Endodermal cell (in vitro differentiated cells): ENCODE data around the gene TNFRSF4. TPM values are rescaled to one million over a fixed set of nuclear protein-coding genes. Genes with fewer than 3 reads are reported as not detected.

Experiments
- DNase-seq: peaks from one replicate; pipeline ENCODE4 v3.0.0-alpha.2; 2017
- H3K27ac ChIP-seq: 2 replicates; pipeline ENCODE4 v1.5.1; 2013; ENCODE audit warnings: mild to moderate bottlenecking, low read depth, low read length, moderate library complexity
- H3K27me3 ChIP-seq: 2 replicates; pipeline ENCODE4 v1.6.1; 2013; ENCODE audit warnings: mild to moderate bottlenecking, low read length, moderate library complexity; ENCODE audit not compliant: insufficient read depth, control insufficient read depth, poor library complexity, severe bottlenecking
- H3K36me3 ChIP-seq: 2 replicates; pipeline ENCODE4 v1.7.0; 2013; ENCODE audit warnings: mild to moderate bottlenecking, low read length, moderate library complexity; ENCODE audit not compliant: control insufficient read depth, insufficient read depth
- H3K4me1 ChIP-seq: one replicate; pipeline ENCODE4 v1.7.0; 2013; ENCODE audit warnings: low read length; ENCODE audit not compliant: control insufficient read depth, insufficient read depth
- H3K4me3 ChIP-seq: 2 replicates; pipeline ENCODE4 v1.5.1; 2013; ENCODE audit warnings: mild to moderate bottlenecking, low read length, moderate library complexity
- H3K9ac ChIP-seq: 2 replicates; pipeline ENCODE4 v1.6.1; 2013; ENCODE audit warnings: mild to moderate bottlenecking, low read length, moderate library complexity; ENCODE audit not compliant: poor library complexity, severe bottlenecking; ENCODE audit errors: extremely low read depth
- H3K9me3 ChIP-seq: 2 replicates; pipeline ENCODE4 v1.6.1; 2013; ENCODE audit warnings: mild to moderate bottlenecking, low read length, moderate library complexity; ENCODE audit not compliant: control insufficient read depth
- H3K27ac Mint-ChIP-seq: 2 replicates; pipeline ENCODE4 v1.8.0; 2020; ENCODE audit warnings: mixed read lengths
- H3K27me3 Mint-ChIP-seq: 2 replicates; pipeline ENCODE4 v1.8.0; 2021; ENCODE audit warnings: mild to moderate bottlenecking, mixed read lengths; ENCODE audit not compliant: insufficient read depth
- H3K36me3 Mint-ChIP-seq: 2 replicates; pipeline ENCODE4 v1.8.0; 2020; ENCODE audit warnings: low read depth, mixed read lengths
- H3K4me1 Mint-ChIP-seq: 2 replicates; pipeline ENCODE4 v1.8.0; 2020; ENCODE audit warnings: mixed read lengths
- H3K4me3 Mint-ChIP-seq: 2 replicates; pipeline ENCODE4 v1.8.0; 2020; ENCODE audit warnings: mild to moderate bottlenecking, moderate library complexity, mixed read lengths
- H3K9me3 Mint-ChIP-seq: 2 replicates; pipeline ENCODE4 v1.8.0; 2020; ENCODE audit warnings: mild to moderate bottlenecking, mixed read lengths
- CTCF ChIP-seq: fragments of 200-600 bp; sonication (generic); conservative IDR thresholded peaks from 2 replicates; pipeline ENCODE4 v1.5.0; 2021; ENCODE audit warnings: antibody characterized with exemption, mild to moderate bottlenecking
- WGBS, 2 experiments: methylation state at CpG; one replicate each; pipeline versions ENCODE4 v1.1.5 to v1.1.7; 2013; ENCODE audit warnings: missing lambda C conversion rate in 2 of 2, mixed read lengths in 1 of 2; ENCODE audit not compliant: insufficient coverage in 1 of 2, insufficient read length in 1 of 2; 5-methylcytosine and 5-hydroxymethylcytosine counted together
- total RNA-seq, 2 donors: library from RNA; stranded (reverse); fragmentation: NEBNext Ultra II Directional in 1 of 2; extraction: Animal tissue kit (Norgen Biotek cat#: 25700) in 1 of 2; gene quantifications; 2 replicates in 1 of 2; 3 replicates in 1 of 2; pipeline ENCODE4 v1.2.1, GENCODE V29; 2021

Gene TNFRSF4
- total RNA-seq, 2 donors from 2014 or later: 0.20 TPM; not detected in 1

- Histone ChIP-seq H3K36me3 (no peaks in the 10 kb centered on the region), H3K9ac (no peak overlapping the region), H3K4me3 (no peak overlapping the region), H3K9me3 (no peaks in the 10 kb centered on the region), H3K27me3 (no peaks in the 10 kb centered on the region), H3K4me1 (no peaks in the 10 kb centered on the region), H3K27ac (no peak overlapping the region)
- Mint-ChIP-seq H3K4me1 (peaks cover 7% of the 10 kb centered on the region), H3K27ac (no peak overlapping the region), H3K27me3 (peaks cover 7% of the 10 kb centered on the region), H3K36me3 (no peaks in the 10 kb centered on the region), H3K4me3 (no peak overlapping the region), H3K9me3 (no peaks in the 10 kb centered on the region)
- no peak for TF ChIP-seq CTCF
- peak; percentile 47 for DNase-seq
- 91 to 96% methylated on average over 8 to 20 of the region's 20 CpGs for WGBS, 2 experiments
Measured at GRCh38 chr1:1167398-1167821, 46.5 kb downstream of the TNFRSF4 start.

- Mint-ChIP-seq H3K4me3 (no peak overlapping the region), H3K9me3 (no peaks in the 10 kb centered on the region), H3K4me1 (peaks cover 7% of the 10 kb centered on the region), H3K27ac (no peak overlapping the region), H3K27me3 (peaks cover 7% of the 10 kb centered on the region), H3K36me3 (no peaks in the 10 kb centered on the region)
- Histone ChIP-seq H3K9me3 (no peaks in the 10 kb centered on the region), H3K36me3 (no peaks in the 10 kb centered on the region), H3K27ac (no peak overlapping the region), H3K27me3 (no peaks in the 10 kb centered on the region), H3K4me3 (no peak overlapping the region), H3K4me1 (no peaks in the 10 kb centered on the region), H3K9ac (no peak overlapping the region)
- TF ChIP-seq CTCF: no peak
- DNase-seq: no peak
- 89 to 93% methylated on average over 19 to 44 of the region's 44 CpGs for WGBS, 2 experiments
Measured at GRCh38 chr1:1166642-1167397, 47.1 kb downstream of the TNFRSF4 start.

GRCh38 chr1:1165900-1166421, 48.0 kb downstream of the TNFRSF4 start:
- H3K27me3 Mint-ChIP-seq: peaks cover 7% of the 10 kb centered on the region
- no peaks in the 10 kb centered on the region for H3K36me3 ChIP-seq
- no peaks in the 10 kb centered on the region for H3K9me3 ChIP-seq
- H3K9ac ChIP-seq: no peak overlapping the region
- no peak overlapping the region for H3K27ac Mint-ChIP-seq
- no peak overlapping the region for H3K4me3 Mint-ChIP-seq
- H3K27ac ChIP-seq: no peak overlapping the region
- peaks cover 7% of the 10 kb centered on the region for H3K4me1 Mint-ChIP-seq
- 91 to 92% methylated on average over 16 to 23 of the region's 23 CpGs for WGBS, 2 experiments
- no peak for TF ChIP-seq CTCF
- DNase-seq: no peak
- H3K36me3 Mint-ChIP-seq: no peaks in the 10 kb centered on the region
- H3K27me3 ChIP-seq: no peaks in the 10 kb centered on the region
- no peaks in the 10 kb centered on the region for H3K9me3 Mint-ChIP-seq
- no peaks in the 10 kb centered on the region for H3K4me1 ChIP-seq
- no peak overlapping the region for H3K4me3 ChIP-seq
